Left cardiac atrium (tissue), 4 donors: ENCODE measurements around the gene IFITM5. TPM values are rescaled to one million over a fixed set of nuclear protein-coding genes. Genes with fewer than 3 reads are reported as not detected.
A peak's percentile ranks its signal among the peaks of the same experiment; 100 is the strongest.

Experiments used
- ATAC-seq, 2 donors: fragments of 200-7000 bp; cut with Tn5 transposase; one replicate each; pipeline ENCODE4 v1.9.1; 2020; ENCODE audit warnings: mild to moderate bottlenecking in 2 of 2, moderate library complexity in 2 of 2
- DNase-seq: peaks from one replicate; pipeline ENCODE4 v3.0.0-alpha.2; 2020
- intact Hi-C, 2 donors: fragments of 100-400 bp; cut with DNase I; formaldehyde crosslinking; loops; one replicate each; pipeline versions ENCODE4 v1.14.1 to v1.15.1; 2022 to 2023
- total RNA-seq, 2 donors: library from RNA; stranded (reverse); fragmentation: NEBNext Ultra II Directional; extraction: Animal tissue kit (Norgen Biotek cat#: 25700); gene quantifications; one replicate each; pipeline ENCODE4 v1.2.1, GENCODE V29; 2021
- donor health status: DM: no; HTN: yes; CAD: no.
- donor health status: DM: no; HTN: yes; CAD: no; lungs with severe emphysema.
- donor health status: DM: yes; HTN: yes; CAD: no.
- donor health status: Dilated cardiomyopathy.

IFITM5 gene
- total RNA-seq, 2 donors from 2014 or later: not detected

DNA sequence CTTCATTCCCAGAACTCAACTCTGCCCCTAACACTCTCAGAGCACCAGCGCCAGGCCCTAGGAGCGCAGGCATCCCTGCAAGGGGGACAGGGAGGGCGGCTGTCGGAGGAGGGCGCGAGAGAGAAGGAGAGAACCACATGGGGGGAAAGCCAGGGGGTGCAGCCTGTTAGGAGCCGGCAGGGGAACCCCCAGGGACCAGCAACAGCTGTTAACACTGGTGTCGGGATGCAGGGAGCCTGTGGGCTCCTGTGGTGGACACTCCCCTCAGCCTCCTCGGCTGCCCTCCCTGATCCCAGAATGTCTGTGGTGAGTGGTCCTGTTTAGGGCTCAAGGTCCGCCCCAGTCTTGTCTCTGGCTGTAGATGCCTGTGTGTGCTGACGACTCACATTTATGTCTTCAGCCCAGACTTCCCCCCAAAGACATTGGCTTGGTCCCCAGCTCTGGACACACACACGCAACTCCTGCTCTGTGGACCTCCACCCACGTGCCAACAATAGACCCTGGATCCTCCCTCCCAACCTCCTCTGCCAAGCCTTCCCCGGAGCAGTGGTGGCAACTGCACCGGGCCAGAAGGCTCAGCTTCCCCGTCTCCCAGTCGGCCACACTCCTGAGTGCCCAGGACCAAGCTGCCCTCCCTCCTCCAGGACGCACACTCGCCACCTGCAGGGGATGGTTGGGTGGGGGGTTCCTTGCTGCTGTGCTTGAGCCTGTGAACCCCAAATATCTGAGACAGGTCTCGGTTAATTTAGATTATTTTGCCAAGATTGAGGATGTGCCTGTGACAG, 817 bp upstream of the IFITM5 start:
- DNase-seq (peak; percentile 37), ATAC-seq (no peak)
- intact Hi-C loops: loop anchor here (5.0 to 10.0 kb wide), 3 partner anchors 62 to 155 kb away; partner anchors contain the start of genes PSMD13 (in 1 of the 2), PTDSS2 (in 1 of the 2) and SIRT3 (in 1 of the 2)

- intact Hi-C loops: loop anchor here in 1 of 2 donors (10.0 kb wide), 1 partner anchor 64 kb away; the partner anchor contains the start of genes PSMD13 and SIRT3
- DNase-seq (peak; percentile 22), ATAC-seq (peak in 1 of 2 donors; percentile 3)
These were observed 790 bp downstream of the IFITM5 start for GRCh38 chr11:298406-299065.

DNA sequence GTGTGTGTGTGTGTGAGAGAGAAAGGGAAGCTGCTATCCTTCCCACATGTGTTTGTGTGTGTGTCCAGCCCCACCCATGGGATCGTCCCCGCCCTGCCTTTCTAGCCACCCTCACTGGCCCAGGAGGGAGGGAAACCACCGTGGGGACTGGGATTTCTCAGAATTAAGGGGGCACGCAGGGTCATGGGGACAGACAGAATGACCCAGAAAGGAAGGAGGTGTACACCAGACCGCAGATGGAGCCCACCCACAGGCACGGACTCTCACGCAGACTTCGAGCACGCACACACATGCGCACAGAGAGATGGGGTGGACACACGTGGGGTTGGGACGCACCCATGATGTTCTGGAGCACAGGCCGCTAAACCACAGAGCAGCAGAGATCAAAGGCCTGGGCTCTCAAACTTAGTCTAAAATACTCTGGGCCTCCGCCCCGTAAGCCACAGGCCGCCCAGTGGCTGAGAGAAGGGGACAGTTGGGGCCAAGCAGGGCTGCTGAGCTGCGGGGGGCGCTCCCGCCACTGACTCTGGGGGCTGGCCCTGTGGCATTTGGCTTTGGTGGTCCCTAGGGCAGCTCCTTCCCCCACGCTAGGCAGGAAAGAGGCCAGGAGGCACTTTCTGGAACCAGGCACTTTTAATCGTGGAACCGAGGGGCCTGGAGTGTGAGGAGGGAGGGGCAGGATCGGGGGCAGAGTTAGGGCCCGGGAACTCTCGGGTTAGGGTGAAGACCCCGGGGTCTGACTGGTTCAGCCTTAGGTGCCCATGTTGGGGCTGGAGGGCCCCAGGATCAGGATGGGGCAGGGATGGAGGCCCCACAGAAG, 1.5 kb downstream of the IFITM5 start:
- intact Hi-C loops: loop anchor here in 1 of 2 donors (10.0 kb wide), 1 partner anchor 63 kb away; the partner anchor contains the start of genes PSMD13 and SIRT3
- ATAC-seq (peak in 1 of 2 donors; percentile 9), DNase-seq (no peak)

GRCh38 chr11:297051-297585, 2.2 kb downstream of the IFITM5 start:
- no peak for ATAC-seq
- DNase-seq: peak; percentile 20
- intact Hi-C loops: loop anchor here in 1 of 2 donors (10.0 kb wide), 1 partner anchor 62 kb away; the partner anchor contains the start of genes PSMD13 and SIRT3

DNA sequence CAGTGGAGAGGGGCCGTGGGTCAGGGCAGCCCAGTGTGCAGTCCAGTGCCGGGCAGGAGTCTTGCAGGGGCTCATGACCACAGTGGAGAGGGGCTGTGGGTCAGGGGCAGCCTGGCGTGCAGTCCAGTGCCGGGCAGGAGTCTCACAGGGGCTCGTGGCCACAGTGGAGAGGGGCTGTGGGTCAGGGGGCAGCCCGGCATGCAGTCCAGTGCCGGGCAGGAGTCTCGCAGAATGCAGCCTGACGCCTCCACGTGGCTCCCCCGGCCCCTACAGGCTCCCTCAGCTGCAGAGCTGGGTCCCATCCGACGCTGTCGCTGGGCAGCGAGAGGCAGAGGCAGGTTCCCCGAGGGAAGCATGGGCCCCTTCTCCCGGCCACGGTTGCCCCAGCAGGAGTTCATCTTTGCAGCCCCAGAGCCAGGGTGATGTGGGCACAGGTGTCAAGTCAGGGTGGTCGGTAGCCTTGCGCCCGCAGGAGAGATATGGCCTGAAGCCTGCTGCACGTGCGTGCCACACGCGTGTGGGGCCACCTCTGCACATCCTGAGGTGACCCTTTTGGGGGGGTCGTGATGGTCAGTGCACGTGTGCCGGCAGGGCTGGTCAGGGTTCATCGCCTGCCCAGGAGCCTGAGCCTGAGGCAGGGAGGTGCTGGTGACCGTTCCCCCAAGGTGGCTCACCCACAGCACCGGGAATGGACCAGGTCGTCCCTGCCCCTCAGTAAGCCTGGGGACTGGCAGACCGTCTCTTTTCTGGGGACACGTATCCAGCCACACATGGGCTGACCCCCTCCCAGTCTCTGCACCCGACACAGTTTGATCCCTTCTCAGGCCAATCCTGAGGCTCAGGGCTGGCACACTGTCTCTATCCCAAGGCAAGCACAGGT, 2.9 kb downstream of the IFITM5 start:
- DNase-seq (peak; percentile 23), ATAC-seq (no peak)
- intact Hi-C loops: loop anchor here in 1 of 2 donors (10.0 kb wide), 1 partner anchor 62 kb away; the partner anchor contains the start of genes PSMD13 and SIRT3

GRCh38 chr11:295351-296170, 3.8 kb downstream of the IFITM5 start:
- intact Hi-C loops: loop anchor here in 1 of 2 donors (10.0 kb wide), 1 partner anchor 61 kb away; the partner anchor contains the start of genes PSMD13 and SIRT3
- no peak for ATAC-seq
- peak; percentile 17 for DNase-seq

- intact Hi-C loops: loop anchor here in 1 of 2 donors (10.0 kb wide), 1 partner anchor 60 kb away; the partner anchor contains the start of genes PSMD13 and SIRT3
- no peak for ATAC-seq
- peak; percentile 19 for DNase-seq
These were observed 4.5 kb downstream of the IFITM5 start for GRCh38 chr11:294780-295179.

GRCh38 chr11:293852-294661, 5.3 kb downstream of the IFITM5 start:
- intact Hi-C loops: loop anchor here in 1 of 2 donors (10.0 kb wide), 1 partner anchor 59 kb away; the partner anchor contains the start of genes PSMD13 and SIRT3
- ATAC-seq (no peak), DNase-seq (peak; percentile 20)

DNA sequence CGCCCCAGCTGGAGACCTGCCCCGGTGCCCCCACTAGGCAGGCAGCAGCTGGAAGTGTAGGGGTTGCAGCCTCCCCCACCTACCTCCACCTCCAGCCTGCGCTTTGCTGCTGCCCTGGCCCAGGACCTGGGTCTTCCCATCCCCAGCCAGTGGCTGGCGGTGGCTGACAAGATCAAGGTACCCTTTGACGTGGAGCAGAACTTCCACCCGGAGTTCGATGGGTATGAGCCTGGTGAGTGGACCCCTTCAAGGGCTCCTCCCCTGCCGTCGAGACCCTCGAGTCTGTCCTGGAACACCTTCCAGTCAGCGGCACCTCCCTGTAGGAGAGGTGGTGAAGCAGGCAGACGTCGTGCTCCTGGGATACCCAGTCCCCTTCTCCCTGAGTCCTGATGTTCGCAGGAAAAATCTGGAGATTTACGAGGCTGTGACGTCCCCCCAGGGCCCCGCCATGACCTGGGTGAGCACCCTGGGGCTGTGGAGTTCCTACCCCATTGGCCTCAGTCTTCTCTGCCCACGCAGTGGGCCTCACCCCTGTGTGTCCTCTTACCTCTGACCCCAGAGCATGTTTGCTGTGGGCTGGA, 6.0 kb downstream of the IFITM5 start:
- intact Hi-C loops: loop anchor here in 1 of 2 donors (10.0 kb wide), 1 partner anchor 59 kb away; the partner anchor contains the start of genes PSMD13 and SIRT3
- DNase-seq: peak; percentile 8
- ATAC-seq: no peak

DNA sequence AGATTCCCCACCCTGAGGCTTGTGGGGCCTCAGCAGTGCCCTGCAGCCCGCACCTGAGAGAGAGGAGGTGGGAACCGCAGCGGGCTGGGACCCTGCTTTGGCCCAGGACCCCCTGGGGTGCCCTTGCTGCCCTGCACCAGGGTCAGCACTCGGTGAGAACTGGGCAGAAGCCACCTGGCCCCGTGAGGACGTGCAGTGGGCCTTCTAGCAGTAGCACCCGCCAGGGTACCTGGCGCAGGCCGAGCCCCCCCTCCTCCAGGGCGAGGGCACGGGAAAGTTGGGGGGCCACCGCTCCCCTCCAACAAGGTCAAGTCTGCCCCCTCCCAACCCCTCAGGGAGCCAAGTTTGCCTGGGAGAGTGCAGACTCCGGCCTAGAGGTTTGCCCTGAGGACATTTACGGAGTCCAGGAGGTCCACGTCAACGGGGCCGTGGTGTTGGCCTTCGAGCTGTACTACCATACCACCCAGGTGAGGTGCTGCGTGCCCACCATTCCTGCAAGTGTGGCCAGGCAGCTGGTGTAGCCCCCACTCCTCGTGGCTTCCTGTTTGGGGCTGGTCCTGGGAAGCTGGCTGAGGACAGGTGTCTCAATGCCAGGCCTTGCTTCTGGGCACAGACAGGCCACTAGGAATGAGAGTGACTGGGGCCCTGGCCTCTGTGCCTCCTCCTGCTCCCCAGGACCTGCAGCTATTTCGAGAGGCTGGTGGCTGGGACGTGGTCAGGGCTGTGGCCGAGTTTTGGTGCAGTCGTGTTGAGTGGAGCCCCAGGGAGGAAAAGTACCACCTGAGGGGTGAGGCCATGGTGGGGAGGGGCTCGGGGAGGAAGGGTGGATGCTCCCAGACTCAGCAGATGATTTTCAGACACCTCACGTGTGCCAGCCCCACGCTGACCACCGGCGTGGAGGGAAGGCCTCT, 6.9 kb downstream of the IFITM5 start:
- ATAC-seq (no peak), DNase-seq (peak; percentile 18)
- intact Hi-C loops: loop anchor here in 1 of 2 donors (10.0 kb wide), 1 partner anchor 58 kb away; the partner anchor contains the start of genes PSMD13 and SIRT3

DNA sequence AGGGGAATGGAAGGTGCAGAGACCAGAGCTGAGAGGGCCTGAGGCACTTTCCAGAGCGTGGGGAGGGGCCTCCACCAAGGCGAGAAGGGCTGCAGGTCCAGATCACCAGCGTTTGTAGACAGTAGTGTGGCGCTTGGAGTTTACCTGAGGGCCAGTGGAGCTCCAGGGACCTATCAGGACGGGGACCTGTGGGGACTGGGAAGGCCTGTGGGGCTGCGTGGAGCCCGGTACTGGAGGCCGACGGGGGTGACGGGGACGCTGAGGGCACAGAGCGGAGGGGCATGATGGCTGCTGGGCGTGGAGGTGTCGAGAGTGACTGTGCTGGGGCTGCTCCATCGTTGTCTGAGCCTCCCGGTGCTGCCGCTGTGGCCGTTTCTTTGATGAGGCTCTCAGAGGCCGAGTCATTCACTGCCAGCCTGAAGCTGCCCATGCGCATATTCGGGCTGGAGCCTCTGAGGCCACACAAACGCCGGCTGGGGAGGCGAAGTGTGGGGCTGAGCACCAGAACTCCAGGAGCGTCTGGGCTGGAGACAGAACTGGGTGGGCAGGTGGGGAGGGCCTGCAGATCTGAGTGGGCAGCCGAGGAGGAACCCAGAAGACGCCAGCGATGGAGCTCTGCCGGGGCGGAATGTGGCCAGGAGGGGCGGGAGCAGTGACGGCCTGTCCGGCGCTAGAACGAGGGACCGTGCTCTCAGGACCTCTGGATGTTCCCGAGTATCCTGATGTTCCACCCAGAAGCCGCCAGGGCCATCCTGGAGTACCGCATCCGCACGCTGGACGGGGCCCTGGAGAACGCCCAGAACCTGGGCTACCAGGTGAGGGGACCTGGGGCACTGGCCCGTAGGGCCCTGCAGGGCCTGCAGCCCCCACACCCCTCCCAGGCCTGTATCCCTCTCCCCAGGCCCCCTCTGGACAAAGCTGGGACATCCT, 7.8 kb downstream of the IFITM5 start:
- no peak for ATAC-seq
- intact Hi-C loops: loop anchor here in 1 of 2 donors (10.0 kb wide), 1 partner anchor 57 kb away; the partner anchor contains the start of genes PSMD13 and SIRT3
- peak; percentile 22 for DNase-seq

- intact Hi-C loops: loop anchor here in 1 of 2 donors (10.0 kb wide), 1 partner anchor 56 kb away; the partner anchor contains the start of genes PSMD13 and SIRT3
- ATAC-seq: no peak
These were observed 8.6 kb downstream of the IFITM5 start for GRCh38 chr11:290621-291231.

More at GRCh38 chr11:290621-291231, 8.6 kb downstream of the IFITM5 start:
- DNase-seq: peak; percentile 15
